Brain microvascular endothelial cell (primary cell): Measurements from ENCODE around the gene CCR5.

ENCODE experiments used
- DNase-seq: peaks from one replicate; pipeline ENCODE4 v3.0.0-alpha.2; 2020
- H3K27ac ChIP-seq: fragments of 250-450 bp; sonication (Bioruptor Pico); 2 replicates; pipeline ENCODE4 v1.5.1; 2020; ENCODE audit warnings: mild to moderate bottlenecking, moderate library complexity
- H3K27me3 ChIP-seq: fragments of 250-450 bp; sonication (Bioruptor Pico); replicated peaks from 2 replicates; pipeline ENCODE4 v1.5.1; 2020; ENCODE audit warnings: mild to moderate bottlenecking
- H3K36me3 ChIP-seq: fragments of 250-450 bp; sonication (Bioruptor Pico); replicated peaks from 2 replicates; pipeline ENCODE4 v1.5.1; 2020; ENCODE audit warnings: mild to moderate bottlenecking
- H3K4me3 ChIP-seq: 2 replicates; pipeline ENCODE4 v1.5.1; 2011; ENCODE audit warnings: low read depth, mild to moderate bottlenecking, control low read depth, low read length, moderate library complexity
- in situ Hi-C: cut with HindIII; loops from 2 replicates; pipeline ENCODE4 v1.10.0; 2017; ENCODE audit warnings: low sequenced_read_pairs, low pct_ligation_motif_present
- TF ChIP-seq, protein P1 (sequence below): IDR thresholded peaks from 2 replicates; pipeline ENCODE4 v1.5.1; 2011; ENCODE audit warnings: low read depth, mild to moderate bottlenecking, moderate library complexity, low read length, control low read depth, inconsistent platforms; ENCODE audit errors: missing control alignments

The CCR5 gene

GRCh38 chr3:46354478-46354877, 16.3 kb upstream of the CCR5 start:
- peaks cover 12% of the 10 kb centered on the region for H3K27me3 ChIP-seq
- DNase-seq: no peak
- H3K27ac ChIP-seq: no peak overlapping the region
- no peaks in the 10 kb centered on the region for H3K36me3 ChIP-seq
- no peak overlapping the region for H3K4me3 ChIP-seq
- TF ChIP-seq, protein P1, sequence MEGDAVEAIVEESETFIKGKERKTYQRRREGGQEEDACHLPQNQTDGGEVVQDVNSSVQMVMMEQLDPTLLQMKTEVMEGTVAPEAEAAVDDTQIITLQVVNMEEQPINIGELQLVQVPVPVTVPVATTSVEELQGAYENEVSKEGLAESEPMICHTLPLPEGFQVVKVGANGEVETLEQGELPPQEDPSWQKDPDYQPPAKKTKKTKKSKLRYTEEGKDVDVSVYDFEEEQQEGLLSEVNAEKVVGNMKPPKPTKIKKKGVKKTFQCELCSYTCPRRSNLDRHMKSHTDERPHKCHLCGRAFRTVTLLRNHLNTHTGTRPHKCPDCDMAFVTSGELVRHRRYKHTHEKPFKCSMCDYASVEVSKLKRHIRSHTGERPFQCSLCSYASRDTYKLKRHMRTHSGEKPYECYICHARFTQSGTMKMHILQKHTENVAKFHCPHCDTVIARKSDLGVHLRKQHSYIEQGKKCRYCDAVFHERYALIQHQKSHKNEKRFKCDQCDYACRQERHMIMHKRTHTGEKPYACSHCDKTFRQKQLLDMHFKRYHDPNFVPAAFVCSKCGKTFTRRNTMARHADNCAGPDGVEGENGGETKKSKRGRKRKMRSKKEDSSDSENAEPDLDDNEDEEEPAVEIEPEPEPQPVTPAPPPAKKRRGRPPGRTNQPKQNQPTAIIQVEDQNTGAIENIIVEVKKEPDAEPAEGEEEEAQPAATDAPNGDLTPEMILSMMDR: no peak
- in situ Hi-C loops: no loop called here

- TF ChIP-seq, protein P1: no peak
Observed at GRCh38 chr3:46354984-46355383, 15.8 kb upstream of the CCR5 start.

GRCh38 chr3:46356276-46356675, 14.5 kb upstream of the CCR5 start:
- TF ChIP-seq, protein P1: no peak
- no peak for DNase-seq
- H3K27ac ChIP-seq: no peak overlapping the region
- in situ Hi-C loops: no loop called here
- no peaks in the 10 kb centered on the region for H3K36me3 ChIP-seq
- no peak overlapping the region for H3K4me3 ChIP-seq
- peaks cover 14% of the 10 kb centered on the region for H3K27me3 ChIP-seq

More at GRCh38 chr3:46354984-46355383, 15.8 kb upstream of the CCR5 start:
- Histone ChIP-seq H3K4me3 (no peak overlapping the region), H3K27me3 (peaks cover 12% of the 10 kb centered on the region), H3K27ac (no peak overlapping the region), H3K36me3 (no peaks in the 10 kb centered on the region)
- no peak for DNase-seq
- in situ Hi-C loops: no loop called here

GRCh38 chr3:46356909-46357308, 13.8 kb upstream of the CCR5 start:
- H3K27me3 ChIP-seq: peaks cover 14% of the 10 kb centered on the region
- no peaks in the 10 kb centered on the region for H3K36me3 ChIP-seq
- no peak overlapping the region for H3K4me3 ChIP-seq
- no peak overlapping the region for H3K27ac ChIP-seq
- no peak for DNase-seq
- TF ChIP-seq, protein P1: no peak
- in situ Hi-C loops: no loop called here

DNA sequence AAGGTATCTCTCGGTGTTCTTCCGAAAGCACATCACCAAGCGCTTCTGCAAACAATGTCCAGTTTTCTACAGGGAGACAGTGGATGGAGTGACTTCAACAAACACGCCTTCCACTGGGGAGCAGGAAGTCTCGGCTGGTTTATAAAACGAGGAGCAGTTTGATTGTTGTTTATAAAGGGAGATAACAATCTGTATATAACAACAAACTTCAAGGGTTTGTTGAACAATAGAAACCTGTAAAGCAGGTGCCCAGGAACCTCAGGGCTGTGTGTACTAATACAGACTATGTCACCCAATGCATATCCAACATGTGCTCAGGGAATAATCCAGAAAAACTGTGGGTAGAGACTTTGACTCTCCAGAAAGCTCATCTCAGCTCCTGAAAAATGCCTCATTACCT, 12.3 kb upstream of the CCR5 start:
- TF ChIP-seq, protein P1: no peak
- Histone ChIP-seq H3K36me3 (no peaks in the 10 kb centered on the region), H3K27ac (no peak overlapping the region), H3K27me3 (peaks cover 12% of the 10 kb centered on the region), H3K4me3 (no peak overlapping the region)
- in situ Hi-C loops: no loop called here
- DNase-seq: no peak

DNA sequence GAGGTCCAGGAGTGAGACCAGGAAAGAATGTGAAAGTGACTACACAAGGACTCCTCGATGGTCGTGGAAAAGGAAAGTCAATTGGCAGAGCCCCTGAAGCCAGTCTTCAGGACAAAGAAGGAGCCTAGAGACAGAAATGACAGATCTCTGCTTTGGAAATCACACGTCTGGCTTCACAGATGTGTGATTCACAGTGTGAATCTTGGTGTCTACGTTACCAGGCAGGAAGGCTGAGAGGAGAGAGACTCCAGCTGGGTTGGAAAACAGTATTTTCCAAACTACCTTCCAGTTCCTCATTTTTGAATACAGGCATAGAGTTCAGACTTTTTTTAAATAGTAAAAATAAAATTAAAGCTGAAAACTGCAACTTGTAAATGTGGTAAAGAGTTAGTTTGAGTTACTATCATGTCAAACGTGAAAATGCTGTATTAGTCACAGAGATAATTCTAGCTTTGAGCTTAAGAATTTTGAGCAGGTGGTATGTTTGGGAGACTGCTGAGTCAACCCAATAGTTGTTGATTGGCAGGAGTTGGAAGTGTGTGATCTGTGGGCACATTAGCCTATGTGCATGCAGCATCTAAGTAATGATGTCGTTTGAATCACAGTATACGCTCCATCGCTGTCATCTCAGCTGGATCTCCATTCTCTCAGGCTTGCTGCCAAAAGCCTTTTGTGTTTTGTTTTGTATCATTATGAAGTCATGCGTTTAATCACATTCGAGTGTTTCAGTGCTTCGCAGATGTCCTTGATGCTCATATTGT, 10.8 kb upstream of the CCR5 start:
- no peak for DNase-seq
- Histone ChIP-seq H3K27ac (no peak overlapping the region), H3K27me3 (peaks cover 12% of the 10 kb centered on the region), H3K36me3 (no peaks in the 10 kb centered on the region), H3K4me3 (no peak overlapping the region)
- TF ChIP-seq, protein P1: no peak
- in situ Hi-C loops: no loop called here
